Gastroesophageal sphincter (tissue), 4 donors: ENCODE results near the gene SNX3. TPM values are rescaled to one million over a fixed set of nuclear protein-coding genes. Genes with fewer than 3 reads are reported as not detected.

Experiments used
- ATAC-seq: fragments of 150-250 bp; one replicate; pipeline ENCODE4 v1.9.1; 2016; ENCODE audit warnings: mild to moderate bottlenecking, moderate library complexity
- H3K27ac ChIP-seq, 4 donors: fragments of 200-600 bp; sonication (generic) in 3 of 4; 1 replicate in 3 of 4; 2 replicates in 1 of 4; pipeline ENCODE4 v1.5.1; 2016 to 2019
- H3K27me3 ChIP-seq: fragments of 200-600 bp; sonication (generic); one replicate; pipeline ENCODE4 v1.5.1; 2019
- H3K36me3 ChIP-seq, 2 donors: fragments of 200-600 bp; sonication (generic); one replicate each; pipeline ENCODE4 v1.5.1; 2019; ENCODE audit warnings: control low read depth in 1 of 2
- H3K4me1 ChIP-seq, 3 donors: fragments of 200-600 bp; sonication (generic); 1 replicate in 2 of 3; 2 replicates in 1 of 3; pipeline ENCODE4 v1.5.1; 2016 to 2019; ENCODE audit warnings: control low read depth in 2 of 3
- H3K4me3 ChIP-seq, 2 donors: fragments of 200-600 bp; sonication (generic); one replicate each; pipeline ENCODE4 v1.5.1; 2019; ENCODE audit warnings: mild to moderate bottlenecking in 1 of 2, moderate library complexity in 1 of 2
- H3K9me3 ChIP-seq, 3 donors: fragments of 200-600 bp; sonication (generic); one replicate each; pipeline ENCODE4 v1.5.1; 2017 to 2019; ENCODE audit warnings: control low read depth in 2 of 3
- EP300 ChIP-seq: sonication (generic); formaldehyde crosslinking; IDR thresholded peaks from one replicate; pipeline ENCODE4 v1.6.1; 2017; ENCODE audit warnings: antibody characterized with exemption, mild to moderate bottlenecking
- POLR2A ChIP-seq, 2 donors: fragments of 450-650 bp; IDR thresholded peaks; one replicate each; pipeline ENCODE4 v1.6.1; 2017; ENCODE audit warnings: antibody characterized with exemption in 2 of 2, mild to moderate bottlenecking in 2 of 2, moderate library complexity in 1 of 2
- POLR2AphosphoS5 ChIP-seq: sonication (generic); formaldehyde crosslinking; IDR thresholded peaks from one replicate; pipeline ENCODE4 v1.6.1; 2017; ENCODE audit warnings: antibody characterized with exemption
- WGBS, 2 donors: methylation state at CpG; one replicate each; pipeline ENCODE4 v1.1.5; 2018; ENCODE audit warnings: low coverage in 1 of 2; 5-methylcytosine and 5-hydroxymethylcytosine counted together
- total RNA-seq, 4 donors: library from RNA; depleted of rRNA; stranded (reverse); fragments of >200 nt; gene quantifications; one replicate each; pipeline ENCODE4 v1.1.0, GENCODE V29; 2016
- TF ChIP-seq, protein P1 (sequence below), 4 experiments: fragments of 200-600 bp in 2 of 4; fragments of 450-650 bp in 2 of 4; sonication (generic) in 1 of 4; IDR thresholded peaks; one replicate each; pipeline ENCODE4 v1.5.1; 2017 to 2019; ENCODE audit warnings: antibody characterized with exemption in 4 of 4, mild to moderate bottlenecking in 2 of 4, moderate library complexity in 2 of 4

The SNX3 gene
- total RNA-seq, 4 donors from 2014 or later = 141 to 183 (median 160) TPM

DNA sequence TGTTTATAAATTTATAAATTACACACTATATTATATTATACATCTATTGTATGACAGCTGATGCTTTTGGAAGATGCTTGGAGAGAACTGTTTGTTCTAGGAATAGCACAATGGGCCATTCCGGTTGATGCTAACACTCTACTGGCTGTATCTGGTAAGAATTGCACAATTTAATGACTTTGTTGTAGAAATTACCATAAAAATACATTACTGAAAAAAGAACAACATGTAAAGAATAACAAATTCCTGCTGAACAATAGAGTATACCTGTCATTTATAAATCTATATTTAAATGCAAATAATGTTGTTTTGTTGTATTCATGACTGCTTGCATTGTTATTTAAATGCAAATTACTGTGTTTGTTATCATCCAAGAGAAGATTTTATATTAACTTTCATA, 80.6 kb downstream of the SNX3 start:
- Histone ChIP-seq H3K9me3 (no peaks in the 10 kb centered on the region), H3K27me3 (peaks cover 70% of the 10 kb centered on the region), H3K4me1 (peaks cover 0 to 14% (median 5%) of the 10 kb centered on the region in 3 donors), H3K4me3 (no peak overlapping the region), H3K27ac (no peak overlapping the region), H3K36me3 (no peaks in the 10 kb centered on the region)
- no peak for TF ChIP-seq EP300
- TF ChIP-seq, protein P1, sequence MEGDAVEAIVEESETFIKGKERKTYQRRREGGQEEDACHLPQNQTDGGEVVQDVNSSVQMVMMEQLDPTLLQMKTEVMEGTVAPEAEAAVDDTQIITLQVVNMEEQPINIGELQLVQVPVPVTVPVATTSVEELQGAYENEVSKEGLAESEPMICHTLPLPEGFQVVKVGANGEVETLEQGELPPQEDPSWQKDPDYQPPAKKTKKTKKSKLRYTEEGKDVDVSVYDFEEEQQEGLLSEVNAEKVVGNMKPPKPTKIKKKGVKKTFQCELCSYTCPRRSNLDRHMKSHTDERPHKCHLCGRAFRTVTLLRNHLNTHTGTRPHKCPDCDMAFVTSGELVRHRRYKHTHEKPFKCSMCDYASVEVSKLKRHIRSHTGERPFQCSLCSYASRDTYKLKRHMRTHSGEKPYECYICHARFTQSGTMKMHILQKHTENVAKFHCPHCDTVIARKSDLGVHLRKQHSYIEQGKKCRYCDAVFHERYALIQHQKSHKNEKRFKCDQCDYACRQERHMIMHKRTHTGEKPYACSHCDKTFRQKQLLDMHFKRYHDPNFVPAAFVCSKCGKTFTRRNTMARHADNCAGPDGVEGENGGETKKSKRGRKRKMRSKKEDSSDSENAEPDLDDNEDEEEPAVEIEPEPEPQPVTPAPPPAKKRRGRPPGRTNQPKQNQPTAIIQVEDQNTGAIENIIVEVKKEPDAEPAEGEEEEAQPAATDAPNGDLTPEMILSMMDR (IDR thresholded peaks at IDR 0.05) = no peak
- TF ChIP-seq POLR2AphosphoS5 = no peak
- no peak for TF ChIP-seq POLR2A (IDR thresholded peaks at IDR 0.05)
- no peak for ATAC-seq
- 13 to 31% methylated on average over 1 of the region's 1 CpG for WGBS, 2 donors

DNA sequence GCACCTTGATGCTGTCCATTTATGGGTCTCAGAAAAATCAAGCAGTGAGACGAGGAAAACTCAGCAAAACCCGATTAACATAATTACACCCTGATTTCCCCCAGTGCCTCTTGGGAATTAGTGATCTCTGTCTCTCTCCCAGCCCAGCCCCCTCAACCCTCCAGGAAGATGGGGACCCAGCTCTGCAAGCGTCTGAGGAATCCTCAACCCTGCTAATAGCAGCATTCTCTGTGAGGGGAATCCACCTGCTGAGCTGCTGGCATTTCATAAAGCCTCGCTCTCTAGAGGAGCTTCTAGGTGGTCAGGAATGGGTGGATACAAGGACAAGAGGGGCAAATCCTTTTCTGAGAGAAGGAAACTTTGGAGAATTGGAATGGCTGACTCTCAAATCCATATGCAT, 81.1 kb downstream of the SNX3 start:
- WGBS, 2 donors = 6 to 19% methylated on average over 2 to 3 of the region's 4 CpGs
- H3K9me3 ChIP-seq = no peaks in the 10 kb centered on the region
- H3K27me3 ChIP-seq = peaks cover 75% of the 10 kb centered on the region
- H3K4me1 ChIP-seq = peaks cover 0 to 19% (median 5%) of the 10 kb centered on the region in 3 donors
- H3K27ac ChIP-seq = no peak overlapping the region
- TF ChIP-seq, protein P1 (IDR thresholded peaks at IDR 0.05) = no peak
- no peak for TF ChIP-seq EP300
- TF ChIP-seq POLR2AphosphoS5 = no peak
- no peak for TF ChIP-seq POLR2A (IDR thresholded peaks at IDR 0.05)
- no peaks in the 10 kb centered on the region for H3K36me3 ChIP-seq
- no peak for ATAC-seq
- H3K4me3 ChIP-seq = no peak overlapping the region

DNA sequence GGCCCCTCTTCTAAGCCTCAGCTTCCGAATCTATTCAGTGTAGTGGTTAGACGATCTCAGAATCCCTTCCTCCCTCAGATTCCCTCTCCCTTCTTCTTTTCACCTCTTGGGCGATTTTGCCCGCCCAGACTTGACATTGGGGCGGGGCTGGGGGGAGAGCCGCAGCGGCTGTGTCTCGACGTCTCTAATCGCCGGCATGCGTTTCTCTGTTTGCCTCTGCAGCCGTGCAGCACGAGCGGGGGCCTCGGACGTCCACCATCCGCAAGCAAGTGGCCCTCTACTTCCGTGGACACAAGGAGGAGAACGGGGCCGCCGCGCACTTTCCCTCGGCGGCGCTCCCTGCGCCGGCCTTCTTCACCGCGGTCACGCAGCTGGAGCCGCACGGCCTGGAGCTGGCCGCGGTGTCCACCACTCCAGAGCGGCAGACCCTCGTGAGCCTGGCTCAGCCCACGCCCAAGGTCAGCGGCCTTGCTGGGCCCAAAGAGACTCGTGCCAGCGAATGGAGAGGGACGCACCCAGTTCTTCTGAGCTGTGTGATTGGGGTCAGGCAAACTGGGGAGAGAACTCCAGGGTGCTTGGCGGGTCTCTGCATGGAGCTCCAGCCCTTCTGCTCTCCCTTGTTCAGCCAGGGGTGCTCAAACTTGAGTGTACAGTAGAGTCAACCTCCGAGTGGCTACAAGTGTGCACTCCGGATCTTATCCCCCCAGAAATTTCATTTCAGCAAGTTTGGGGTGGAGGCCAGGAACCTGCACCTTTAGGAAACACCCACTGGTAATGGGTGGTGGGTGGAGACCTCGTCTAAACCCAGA, 84.4 kb downstream of the SNX3 start:
- peak overlapping the region in 1 of 2 donors; percentile 14 for H3K4me3 ChIP-seq
- ATAC-seq = no peak
- 0 to 1% methylated on average over 1 to 18 of the region's 46 CpGs for WGBS, 2 donors

DNA sequence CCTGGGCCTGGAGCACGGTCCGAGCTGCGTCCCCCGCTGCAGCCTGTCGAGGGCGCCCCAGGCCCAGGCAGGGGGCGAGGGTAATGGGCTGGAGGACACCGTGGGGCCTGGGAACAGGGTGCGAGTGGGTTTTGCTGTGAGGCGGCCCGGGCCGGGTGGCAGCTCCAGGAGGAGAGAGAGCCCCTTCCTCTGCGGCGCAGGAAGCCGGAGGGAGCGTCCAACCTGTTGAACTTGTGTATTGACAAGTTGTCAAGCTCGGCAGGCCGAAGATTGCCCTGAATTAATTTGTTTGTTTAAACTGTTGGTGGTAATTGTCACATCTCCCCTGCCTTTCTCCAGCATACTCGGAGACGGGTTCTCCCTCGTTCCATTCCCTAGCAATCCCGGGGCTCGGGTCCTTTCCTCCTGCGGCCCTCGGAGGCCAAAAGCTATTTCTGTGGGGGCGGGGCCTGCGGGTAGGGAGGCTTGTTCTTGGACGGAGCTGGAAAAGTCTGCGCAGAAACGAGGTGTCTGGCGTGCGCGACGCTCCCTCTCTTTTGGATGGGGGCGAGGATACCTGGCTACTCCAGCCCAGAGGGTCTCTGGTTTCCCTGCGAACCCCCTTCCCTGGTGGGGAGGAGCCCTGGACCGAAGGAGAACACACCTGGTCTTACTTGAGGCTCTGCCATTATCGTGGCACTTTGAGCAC, 85.1 kb downstream of the SNX3 start:
- ATAC-seq = no peak
- H3K27ac ChIP-seq = no peak overlapping the region
- peaks cover 0 to 4% (median 0%) of the 10 kb centered on the region in 3 donors for H3K9me3 ChIP-seq
- H3K36me3 ChIP-seq = no peaks in the 10 kb centered on the region
- TF ChIP-seq, protein P1 (IDR thresholded peaks at IDR 0.05) = no peak
- TF ChIP-seq POLR2AphosphoS5 = no peak
- no peak for TF ChIP-seq POLR2A (IDR thresholded peaks at IDR 0.05)
- TF ChIP-seq EP300 = no peak
- 0 to 6% methylated on average over 4 to 14 of the region's 38 CpGs for WGBS, 2 donors
- H3K4me3 ChIP-seq = peak overlapping the region in 1 of 2 donors; percentile 14
- H3K4me1 ChIP-seq = peaks cover 0 to 25% (median 5%) of the 10 kb centered on the region in 3 donors
- H3K27me3 ChIP-seq = peaks cover 99% of the 10 kb centered on the region

More for the DNA sequence above, 84.4 kb downstream of the SNX3 start:
- no peak overlapping the region for H3K27ac ChIP-seq
- no peaks in the 10 kb centered on the region for H3K36me3 ChIP-seq
- H3K4me1 ChIP-seq = peaks cover 0 to 25% (median 5%) of the 10 kb centered on the region in 3 donors
- H3K27me3 ChIP-seq = peaks cover 99% of the 10 kb centered on the region
- H3K9me3 ChIP-seq = peaks cover 0 to 4% (median 0%) of the 10 kb centered on the region in 3 donors
- TF ChIP-seq POLR2AphosphoS5 (no peak), EP300 (no peak), POLR2A (IDR thresholded peaks at IDR 0.05) (no peak)
- TF ChIP-seq, protein P1 (IDR thresholded peaks at IDR 0.05) = no peak
